IPS-18a (cell line): ENCODE data around the gene PSMD11.
"Not testable (repeated sequence)": the region's sequence is repeated elsewhere in the genome, so short reads cannot be mapped to it uniquely, and the experiment has no call there.

ENCODE experiments used
- H3K27ac ChIP-seq: one replicate; pipeline ENCODE4 v1.5.1; 2013; ENCODE audit warnings: low read length
- H3K27me3 ChIP-seq: one replicate; pipeline ENCODE4 v1.6.1; 2013; ENCODE audit warnings: mild to moderate bottlenecking, low read length; ENCODE audit not compliant: control insufficient read depth, insufficient read depth
- H3K36me3 ChIP-seq: one replicate; pipeline ENCODE4 v1.6.1; 2013; ENCODE audit warnings: low read depth, low read length; ENCODE audit not compliant: control insufficient read depth
- H3K4me1 ChIP-seq: one replicate; pipeline ENCODE4 v1.6.1; 2013; ENCODE audit warnings: low read depth, low read length; ENCODE audit not compliant: control insufficient read depth
- H3K4me3 ChIP-seq: one replicate; pipeline ENCODE4 v1.5.1; 2013; ENCODE audit warnings: low read length
- H3K9ac ChIP-seq: one replicate; pipeline ENCODE4 v1.6.1; 2013; ENCODE audit warnings: mild to moderate bottlenecking, low read length, moderate library complexity
- H3K9me3 ChIP-seq: one replicate; pipeline ENCODE4 v1.6.1; 2013; ENCODE audit warnings: low read depth, low read length; ENCODE audit not compliant: control insufficient read depth

Gene PSMD11

GRCh38 chr17:32518646-32519227, 74.4 kb downstream of the PSMD11 start:
- Histone ChIP-seq H3K9ac (peak overlapping the region; percentile 80), H3K4me1 (peaks cover 71% of the 10 kb centered on the region), H3K4me3 (peak overlapping the region; percentile 61)

GRCh38 chr17:32519228-32520103, 75.2 kb downstream of the PSMD11 start:
- no peaks in the 10 kb centered on the region for H3K36me3 ChIP-seq
- H3K27me3 ChIP-seq = peaks cover 7% of the 10 kb centered on the region
- no peaks in the 10 kb centered on the region for H3K9me3 ChIP-seq
- peak overlapping the region; percentile 56 for H3K27ac ChIP-seq
- H3K4me1 ChIP-seq = peaks cover 70% of the 10 kb centered on the region
- H3K4me3 ChIP-seq = peak overlapping the region; percentile 63
- H3K9ac ChIP-seq = peak overlapping the region; percentile 80

More at GRCh38 chr17:32518646-32519227, 74.4 kb downstream of the PSMD11 start:
- Histone ChIP-seq H3K27ac (peak overlapping the region; percentile 56), H3K9me3 (no peaks in the 10 kb centered on the region), H3K27me3 (peaks cover 7% of the 10 kb centered on the region), H3K36me3 (no peaks in the 10 kb centered on the region)

- Histone ChIP-seq H3K9me3 (no peaks in the 10 kb centered on the region), H3K4me1 (peaks cover 63% of the 10 kb centered on the region), H3K4me3 (peak overlapping the region; percentile 63), H3K27ac (peak overlapping the region; percentile 52), H3K9ac (peak overlapping the region; percentile 80), H3K27me3 (peaks cover 7% of the 10 kb centered on the region), H3K36me3 (no peaks in the 10 kb centered on the region)
Measured at GRCh38 chr17:32520104-32520701, 75.9 kb downstream of the PSMD11 start.

- peaks cover 7% of the 10 kb centered on the region for H3K27me3 ChIP-seq
- no peaks in the 10 kb centered on the region for H3K9me3 ChIP-seq
- no peaks in the 10 kb centered on the region for H3K36me3 ChIP-seq
- H3K4me3 ChIP-seq = no peak overlapping the region
- H3K27ac ChIP-seq = no peak overlapping the region
- peaks cover 56% of the 10 kb centered on the region for H3K4me1 ChIP-seq
- no peak overlapping the region for H3K9ac ChIP-seq
Measured at GRCh38 chr17:32520737-32521404, 76.6 kb downstream of the PSMD11 start.

- Histone ChIP-seq H3K4me1 (peaks cover 36% of the 10 kb centered on the region), H3K36me3 (no peaks in the 10 kb centered on the region), H3K27me3 (peaks cover 5% of the 10 kb centered on the region), H3K9me3 (no peaks in the 10 kb centered on the region), H3K9ac (no peak overlapping the region), H3K4me3 (no peak overlapping the region), H3K27ac (no peak overlapping the region)
Measured at GRCh38 chr17:32523017-32523680, 78.8 kb downstream of the PSMD11 start.

- no peak overlapping the region for H3K27ac ChIP-seq
Measured at GRCh38 chr17:32523827-32524552, 79.7 kb downstream of the PSMD11 start.

GRCh38 chr17:32524553-32524880, 80.2 kb downstream of the PSMD11 start:
- not testable (repeated sequence) for H3K9me3 ChIP-seq, H3K4me3 ChIP-seq, H3K27ac ChIP-seq, H3K36me3 ChIP-seq, H3K9ac ChIP-seq, H3K27me3 ChIP-seq
- H3K4me1 ChIP-seq = peaks cover 27% of the 10 kb centered on the region

More at GRCh38 chr17:32523827-32524552, 79.7 kb downstream of the PSMD11 start:
- Histone ChIP-seq H3K9me3 (no peaks in the 10 kb centered on the region), H3K36me3 (no peaks in the 10 kb centered on the region), H3K27me3 (no peaks in the 10 kb centered on the region), H3K9ac (no peak overlapping the region), H3K4me1 (peaks cover 28% of the 10 kb centered on the region), H3K4me3 (no peak overlapping the region)

- Histone ChIP-seq H3K9me3 (no peaks in the 10 kb centered on the region), H3K36me3 (no peaks in the 10 kb centered on the region), H3K9ac (no peak overlapping the region), H3K4me3 (no peak overlapping the region), H3K27ac (no peak overlapping the region), H3K27me3 (no peaks in the 10 kb centered on the region), H3K4me1 (peaks cover 21% of the 10 kb centered on the region)
Measured at GRCh38 chr17:32525122-32525521, 80.8 kb downstream of the PSMD11 start.

- Histone ChIP-seq H3K9ac (no peak overlapping the region), H3K27ac (no peak overlapping the region), H3K36me3 (no peaks in the 10 kb centered on the region), H3K4me3 (no peak overlapping the region), H3K4me1 (peaks cover 8% of the 10 kb centered on the region), H3K9me3 (no peaks in the 10 kb centered on the region), H3K27me3 (no peaks in the 10 kb centered on the region)
Measured at GRCh38 chr17:32527146-32527545, 82.8 kb downstream of the PSMD11 start.

GRCh38 chr17:32528825-32529224, 84.5 kb downstream of the PSMD11 start:
- no peaks in the 10 kb centered on the region for H3K27me3 ChIP-seq
- no peak overlapping the region for H3K4me3 ChIP-seq
- no peak overlapping the region for H3K27ac ChIP-seq
- no peaks in the 10 kb centered on the region for H3K36me3 ChIP-seq
- H3K9me3 ChIP-seq = no peaks in the 10 kb centered on the region
- no peak overlapping the region for H3K9ac ChIP-seq
- no peaks in the 10 kb centered on the region for H3K4me1 ChIP-seq
